ENCODE results near the gene ALDH1A2.

The ALDH1A2 gene

DNA sequence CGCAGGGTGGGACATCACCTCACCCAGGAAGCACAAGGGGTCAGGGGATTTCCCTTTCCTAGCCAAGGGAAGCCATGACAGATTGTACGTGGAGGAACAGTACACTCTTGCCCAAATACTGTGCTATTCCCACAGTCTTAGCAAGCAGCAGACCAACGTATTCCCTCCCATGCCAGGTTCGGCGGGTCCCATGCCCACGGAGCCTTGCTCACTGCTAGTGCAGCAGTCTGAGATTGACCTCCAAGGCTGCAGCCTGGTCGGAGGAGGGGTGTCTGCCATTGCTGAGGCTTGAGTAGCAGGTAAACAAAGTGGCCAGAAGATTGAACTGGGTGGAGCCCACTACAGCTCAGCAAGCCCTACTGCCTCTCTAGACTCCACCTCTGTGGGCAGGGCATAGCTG is 39.0 kb downstream of the ALDH1A2 start:
- no peak overlapping the region for H3K9ac ChIP-seq
- H3K27ac ChIP-seq: no peak overlapping the region
- H3K36me3 ChIP-seq: no peaks in the 10 kb centered on the region
- no peak overlapping the region for H3K4me2 ChIP-seq
- H4K20me1 ChIP-seq: no peaks in the 10 kb centered on the region
- TF ChIP-seq Cebpa-rat (IDR thresholded peaks at IDR 0.05): no peak
- H3K27me3 ChIP-seq: no peaks in the 10 kb centered on the region
- peaks cover 36% of the 10 kb centered on the region for H3K9me3 ChIP-seq
- no peaks in the 10 kb centered on the region for H3K4me1 ChIP-seq
- no peak overlapping the region for H3K4me3 ChIP-seq

- no peaks in the 10 kb centered on the region for H3K4me1 ChIP-seq
- H3K27me3 ChIP-seq: no peaks in the 10 kb centered on the region
- TF ChIP-seq Cebpa-rat (IDR thresholded peaks at IDR 0.05): no peak
- H3K36me3 ChIP-seq: no peaks in the 10 kb centered on the region
- H3K4me2 ChIP-seq: no peak overlapping the region
- peaks cover 36% of the 10 kb centered on the region for H3K9me3 ChIP-seq
- H4K20me1 ChIP-seq: no peaks in the 10 kb centered on the region
- H3K9ac ChIP-seq: no peak overlapping the region
- no peak overlapping the region for H3K4me3 ChIP-seq
- H3K27ac ChIP-seq: no peak overlapping the region
Measured at GRCh38 chr15:58026051-58026450, 39.5 kb downstream of the ALDH1A2 start.

DNA sequence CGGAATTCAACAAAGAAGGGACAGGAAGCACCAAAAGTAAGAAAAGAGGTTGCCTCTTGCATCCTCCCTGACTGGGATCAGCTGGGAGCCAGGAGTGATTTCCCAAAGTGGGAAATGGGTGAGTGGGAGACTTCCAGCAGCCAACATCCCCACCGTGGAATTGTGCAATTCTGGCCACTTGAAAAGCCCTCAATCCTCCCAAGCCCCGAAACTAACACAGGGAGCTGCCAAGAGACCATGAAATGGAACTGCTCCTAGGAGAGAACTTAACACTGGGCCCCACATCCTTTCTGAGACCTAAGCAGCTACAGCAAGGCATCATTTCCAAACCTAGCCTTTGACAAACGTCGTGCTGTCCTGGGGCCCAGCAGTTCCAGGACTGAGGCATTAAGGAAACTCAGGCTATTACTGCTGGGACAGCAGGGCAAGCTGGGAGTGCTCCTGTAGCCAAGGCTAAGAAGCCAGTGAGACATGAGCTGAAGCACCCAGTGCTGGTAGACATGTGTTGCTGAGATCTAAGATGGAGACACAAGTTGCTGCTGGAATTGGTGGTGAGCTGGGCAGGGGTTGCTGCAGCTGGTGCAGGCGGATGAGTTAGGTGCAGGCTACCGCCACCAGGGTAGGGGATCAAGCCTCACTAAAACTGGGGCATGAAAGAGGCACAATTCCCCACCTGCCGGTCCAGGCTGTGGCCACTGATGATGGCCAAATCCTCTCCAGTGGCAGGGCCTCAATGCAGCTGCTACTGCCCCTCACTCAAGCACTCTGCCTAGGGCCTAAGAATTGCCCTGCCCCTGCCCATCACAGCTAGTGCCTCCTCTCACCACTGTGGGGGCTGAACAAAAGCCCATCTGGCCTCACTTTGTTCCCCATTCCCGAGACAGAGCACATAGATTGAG is 43.9 kb downstream of the ALDH1A2 start:
- Histone ChIP-seq H3K9ac (no peak overlapping the region), H3K4me3 (no peak overlapping the region), H3K4me1 (no peaks in the 10 kb centered on the region), H3K36me3 (no peaks in the 10 kb centered on the region), H3K9me3 (peaks cover 22% of the 10 kb centered on the region), H3K27me3 (no peaks in the 10 kb centered on the region), H3K4me2 (no peak overlapping the region), H3K27ac (no peak overlapping the region), H4K20me1 (no peaks in the 10 kb centered on the region)
- no peak for TF ChIP-seq Cebpa-rat (IDR thresholded peaks at IDR 0.05)

DNA sequence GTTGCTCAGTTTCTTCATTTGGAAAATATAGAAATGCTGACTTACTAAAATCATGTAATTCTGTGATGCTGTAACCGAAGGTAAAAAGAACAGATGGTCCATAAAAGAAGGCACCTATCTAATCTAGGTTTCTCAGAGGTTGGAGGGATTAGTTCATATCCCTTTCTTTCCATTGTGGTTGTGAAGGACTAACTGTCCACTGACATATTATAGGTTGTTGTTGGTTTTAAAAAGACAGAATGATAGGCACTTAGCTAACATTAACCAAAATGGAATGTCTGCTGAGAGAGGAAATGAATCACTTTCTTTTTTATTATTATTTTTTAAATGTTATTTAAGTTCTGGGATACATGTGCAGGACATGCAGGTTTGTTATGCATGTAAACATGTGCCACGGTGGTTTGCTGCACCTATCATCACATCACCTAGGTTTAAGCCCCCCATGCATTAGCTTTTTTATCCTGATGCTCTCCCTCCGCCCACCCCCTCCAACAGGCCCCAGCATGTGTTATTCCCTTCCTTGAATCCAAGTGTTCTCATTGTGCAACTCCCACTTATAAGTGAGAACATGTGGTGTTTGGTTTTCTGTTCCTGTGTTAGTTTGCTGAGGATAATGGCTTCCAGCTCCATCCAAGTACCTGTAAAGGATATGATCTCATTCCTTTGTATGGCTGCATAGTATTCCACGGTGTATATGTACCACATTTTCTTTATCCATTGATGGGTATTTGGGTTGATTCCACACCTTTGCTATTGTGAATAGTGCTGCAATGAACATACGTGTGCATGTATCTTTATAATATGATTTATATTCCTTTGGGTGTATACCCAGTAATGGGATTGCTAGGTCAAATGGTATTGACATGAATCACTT is 45.8 kb downstream of the ALDH1A2 start:
- H4K20me1 ChIP-seq: no peaks in the 10 kb centered on the region
- H3K4me2 ChIP-seq: no peak overlapping the region
- H3K4me3 ChIP-seq: no peak overlapping the region
- peaks cover 7% of the 10 kb centered on the region for H3K9me3 ChIP-seq
- H3K27me3 ChIP-seq: no peaks in the 10 kb centered on the region
- H3K27ac ChIP-seq: no peak overlapping the region
- H3K9ac ChIP-seq: no peak overlapping the region
- H3K4me1 ChIP-seq: no peaks in the 10 kb centered on the region
- H3K36me3 ChIP-seq: no peaks in the 10 kb centered on the region
- TF ChIP-seq Cebpa-rat (IDR thresholded peaks at IDR 0.05): no peak

DNA sequence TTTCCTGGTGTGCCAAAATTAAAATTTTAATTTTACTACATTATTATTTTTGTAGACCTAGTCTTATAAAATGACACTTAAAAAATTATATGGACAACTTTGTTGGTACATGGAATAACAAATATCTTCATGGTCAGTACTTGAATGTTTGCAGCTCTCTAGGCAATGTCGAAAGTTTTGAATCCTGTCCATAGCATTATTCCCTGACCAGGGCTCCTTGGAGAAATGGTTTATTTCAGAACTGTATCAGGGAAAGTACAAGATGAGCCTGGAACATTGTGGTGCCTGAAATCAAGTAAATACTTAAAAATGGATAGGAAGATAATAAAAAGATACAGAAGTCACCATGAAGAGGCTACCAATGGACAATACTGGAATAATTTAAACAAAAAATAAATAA is 47.6 kb downstream of the ALDH1A2 start:
- H3K4me3 ChIP-seq: no peak overlapping the region
- no peak for TF ChIP-seq Cebpa-rat (IDR thresholded peaks at IDR 0.05)

DNA sequence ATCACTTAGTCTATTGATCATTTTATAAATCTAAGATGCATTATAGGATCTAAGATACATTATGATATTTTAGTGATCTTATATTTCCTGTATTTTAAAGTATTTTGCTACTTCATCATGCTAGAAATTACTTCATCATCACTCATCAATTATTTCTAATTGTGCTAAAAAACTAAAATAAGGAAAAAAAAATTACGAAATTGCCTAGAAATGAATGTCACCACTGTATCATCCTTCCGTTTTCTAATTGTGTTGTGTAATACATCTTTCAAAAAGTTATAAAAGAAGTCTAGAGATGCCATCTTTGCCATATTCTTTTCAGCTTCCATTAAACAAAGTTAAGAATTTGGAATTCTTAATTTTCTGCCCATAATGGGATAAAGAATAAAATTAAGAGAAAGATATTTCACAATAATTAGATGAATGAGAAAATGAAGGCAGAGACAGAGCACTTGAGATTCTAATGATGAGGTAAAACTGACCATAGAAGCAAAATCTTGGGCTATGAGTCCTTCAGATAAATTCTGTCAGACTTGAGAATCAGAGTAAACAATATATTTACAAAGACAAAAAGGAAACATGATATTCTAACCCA is 48.8 kb downstream of the ALDH1A2 start:
- Histone ChIP-seq H3K4me3 (no peak overlapping the region), H3K36me3 (no peaks in the 10 kb centered on the region), H3K27ac (no peak overlapping the region), H4K20me1 (no peaks in the 10 kb centered on the region), H3K9me3 (no peaks in the 10 kb centered on the region), H3K4me2 (no peak overlapping the region), H3K9ac (no peak overlapping the region), H3K4me1 (no peaks in the 10 kb centered on the region), H3K27me3 (no peaks in the 10 kb centered on the region)
- no peak for TF ChIP-seq Cebpa-rat (IDR thresholded peaks at IDR 0.05)

More for the DNA sequence above, 47.6 kb downstream of the ALDH1A2 start:
- Histone ChIP-seq H3K27me3 (no peaks in the 10 kb centered on the region), H3K36me3 (no peaks in the 10 kb centered on the region), H3K27ac (no peak overlapping the region), H3K9me3 (no peaks in the 10 kb centered on the region), H4K20me1 (no peaks in the 10 kb centered on the region), H3K9ac (no peak overlapping the region), H3K4me1 (no peaks in the 10 kb centered on the region), H3K4me2 (no peak overlapping the region)

DNA sequence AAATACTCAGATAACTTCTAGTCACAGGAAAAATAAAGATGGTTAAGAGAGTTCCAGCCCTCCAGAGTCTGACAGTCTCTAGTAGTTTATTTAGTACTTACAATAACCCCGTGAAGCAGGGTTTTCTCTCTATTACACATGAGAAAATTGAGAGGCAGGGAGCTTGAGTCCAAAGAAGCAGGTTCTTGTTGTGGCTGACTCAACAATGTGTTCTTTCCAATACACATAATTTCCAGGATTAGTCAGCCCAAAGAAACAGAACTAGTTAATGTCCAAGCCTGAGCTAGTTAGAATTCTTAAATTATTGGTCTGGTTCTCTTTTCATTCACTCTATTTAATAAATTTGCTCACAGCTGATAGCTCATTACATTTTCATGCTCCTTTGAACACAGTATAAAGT is 49.9 kb downstream of the ALDH1A2 start:
- Histone ChIP-seq H3K36me3 (no peaks in the 10 kb centered on the region), H3K4me3 (no peak overlapping the region), H3K4me2 (no peak overlapping the region), H3K9me3 (no peaks in the 10 kb centered on the region), H3K27me3 (no peaks in the 10 kb centered on the region), H4K20me1 (no peaks in the 10 kb centered on the region), H3K4me1 (no peaks in the 10 kb centered on the region), H3K27ac (no peak overlapping the region), H3K9ac (no peak overlapping the region)
- no peak for TF ChIP-seq Cebpa-rat (IDR thresholded peaks at IDR 0.05)

DNA sequence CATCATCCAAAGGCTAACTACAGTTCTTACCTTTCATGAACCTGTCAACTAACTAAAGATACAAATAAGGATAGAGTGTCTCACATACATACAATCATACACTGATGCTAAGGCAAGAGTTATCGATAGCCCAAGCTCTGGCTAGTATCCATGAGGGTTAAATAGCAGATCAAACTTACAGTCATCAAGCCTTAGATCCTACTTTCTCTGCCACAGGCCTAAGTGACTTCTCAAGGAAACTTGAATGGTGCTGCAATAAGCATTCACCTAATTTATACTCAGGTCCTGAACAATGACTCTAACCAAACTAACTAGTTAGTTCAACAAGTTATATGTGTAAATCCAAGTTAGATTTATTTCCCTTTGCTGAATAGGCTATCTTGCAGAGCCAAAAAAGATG is 51.0 kb downstream of the ALDH1A2 start:
- H3K4me1 ChIP-seq: no peaks in the 10 kb centered on the region
- no peak for TF ChIP-seq Cebpa-rat (IDR thresholded peaks at IDR 0.05)
- H3K4me2 ChIP-seq: no peak overlapping the region
- H4K20me1 ChIP-seq: no peaks in the 10 kb centered on the region
- no peaks in the 10 kb centered on the region for H3K36me3 ChIP-seq
- no peak overlapping the region for H3K9ac ChIP-seq
- H3K9me3 ChIP-seq: no peaks in the 10 kb centered on the region
- no peak overlapping the region for H3K4me3 ChIP-seq
- H3K27ac ChIP-seq: no peak overlapping the region
- no peaks in the 10 kb centered on the region for H3K27me3 ChIP-seq

GRCh38 chr15:58014040-58014439 is 51.5 kb downstream of the ALDH1A2 start:
- H3K27me3 ChIP-seq: no peaks in the 10 kb centered on the region
- H4K20me1 ChIP-seq: no peaks in the 10 kb centered on the region
- H3K27ac ChIP-seq: no peak overlapping the region
- no peaks in the 10 kb centered on the region for H3K4me1 ChIP-seq
- H3K36me3 ChIP-seq: no peaks in the 10 kb centered on the region
- no peak overlapping the region for H3K4me3 ChIP-seq
- TF ChIP-seq Cebpa-rat (IDR thresholded peaks at IDR 0.05): no peak
- no peak overlapping the region for H3K9ac ChIP-seq
- H3K9me3 ChIP-seq: no peaks in the 10 kb centered on the region
- no peak overlapping the region for H3K4me2 ChIP-seq

GRCh38 chr15:58010983-58011382 is 54.5 kb downstream of the ALDH1A2 start:
- Histone ChIP-seq H3K4me1 (no peaks in the 10 kb centered on the region), H3K27ac (no peak overlapping the region), H3K27me3 (no peaks in the 10 kb centered on the region), H3K9ac (no peak overlapping the region), H3K4me2 (no peak overlapping the region), H3K36me3 (no peaks in the 10 kb centered on the region), H4K20me1 (no peaks in the 10 kb centered on the region), H3K9me3 (peaks cover 13% of the 10 kb centered on the region; the same call in 1 of the 2 replicates), H3K4me3 (no peak overlapping the region)
- no peak for TF ChIP-seq Cebpa-rat (IDR thresholded peaks at IDR 0.05)
